SH-SY5Y (cell line): Measurements from ENCODE around the gene DDX41.

Experiments used
- GATA2 ChIP-seq: IDR thresholded peaks from 2 replicates; pipeline ENCODE4 v1.6.1; 2011; ENCODE audit warnings: mild to moderate bottlenecking, low read depth, low read length
- GATA3 ChIP-seq: IDR thresholded peaks from 2 replicates; pipeline ENCODE4 v1.6.1; 2011; ENCODE audit warnings: low read depth, mild to moderate bottlenecking, low read length, moderate library complexity

- TF ChIP-seq GATA2: no peak
- no peak for TF ChIP-seq GATA3
Observed at GRCh38 chr5:177536386-177536785, 19.6 kb upstream of the DDX41 start.
